Measurements from ENCODE around the gene ELK4. TPM values are rescaled to one million over a fixed set of nuclear protein-coding genes. Genes with fewer than 3 reads are reported as not detected.
A peak's percentile ranks its signal among the peaks of the same experiment; 100 is the strongest.

The ELK4 gene
- total RNA-seq, 1 experiment from 2014 or later: 13.3 TPM

- DNase-seq (ENCODE audit: low read depth): peak; percentile 69
These were observed 622 bp downstream of the ELK4 start for GRCh38 chr1:205631010-205631767.

GRCh38 chr1:205630651-205631009, 1.2 kb downstream of the ELK4 start:
- no peak for DNase-seq (ENCODE audit: low read depth)

- DNase-seq (ENCODE audit: low read depth): peak; percentile 41
These were observed 1.6 kb downstream of the ELK4 start for GRCh38 chr1:205630241-205630640.

GRCh38 chr1:205629751-205630150, 2.1 kb downstream of the ELK4 start:
- DNase-seq (ENCODE audit: low read depth): no peak

- DNase-seq (ENCODE audit: low read depth): no peak
These were observed 3.9 kb downstream of the ELK4 start for GRCh38 chr1:205627956-205628355.

GRCh38 chr1:205626216-205626615, 5.6 kb downstream of the ELK4 start:
- DNase-seq (ENCODE audit: low read depth): no peak

GRCh38 chr1:205623646-205624045, 8.2 kb downstream of the ELK4 start:
- no peak for DNase-seq (ENCODE audit: low read depth)

GRCh38 chr1:205620269-205620668, 11.5 kb downstream of the ELK4 start:
- no peak for DNase-seq (ENCODE audit: low read depth)

GRCh38 chr1:205619376-205619775, 12.4 kb downstream of the ELK4 start:
- DNase-seq (ENCODE audit: low read depth): no peak

GRCh38 chr1:205616563-205617293, 15.1 kb downstream of the ELK4 start:
- no peak for DNase-seq (ENCODE audit: low read depth)

- DNase-seq (ENCODE audit: low read depth): no peak
These were observed 16.0 kb downstream of the ELK4 start for GRCh38 chr1:205615789-205616188.

GRCh38 chr1:205613854-205614412, 17.9 kb downstream of the ELK4 start:
- no peak for DNase-seq (ENCODE audit: low read depth)

GRCh38 chr1:205612556-205612955, 19.3 kb downstream of the ELK4 start:
- no peak for DNase-seq (ENCODE audit: low read depth)

GRCh38 chr1:205612104-205612503, 19.7 kb downstream of the ELK4 start:
- DNase-seq (ENCODE audit: low read depth): no peak

- no peak for DNase-seq (ENCODE audit: low read depth)
These were observed 20.8 kb downstream of the ELK4 start for GRCh38 chr1:205610901-205611466.

- DNase-seq (ENCODE audit: low read depth): peak; percentile 36
These were observed 21.8 kb downstream of the ELK4 start for GRCh38 chr1:205610036-205610435.

- DNase-seq (ENCODE audit: low read depth): no peak
These were observed 26.8 kb downstream of the ELK4 start for GRCh38 chr1:205604825-205605505.

GRCh38 chr1:205604059-205604458, 27.8 kb downstream of the ELK4 start:
- DNase-seq (ENCODE audit: low read depth): no peak

GRCh38 chr1:205601205-205601604, 30.6 kb downstream of the ELK4 start:
- DNase-seq (ENCODE audit: low read depth): no peak

GRCh38 chr1:205600085-205600484, 31.7 kb downstream of the ELK4 start:
- peak; percentile 29 for DNase-seq (ENCODE audit: low read depth)

GRCh38 chr1:205599669-205600042, 32.2 kb downstream of the ELK4 start:
- no peak for DNase-seq (ENCODE audit: low read depth)
